AG10803 (cell line): ENCODE measurements around the gene ALG14.
A peak's percentile ranks its signal among the peaks of the same experiment; 100 is the strongest.

Experiments
- DNase-seq: peaks from one replicate; pipeline ENCODE4 v3.0.0; 2010; ENCODE audit warnings: low read depth
- H3K4me3 ChIP-seq: 2 replicates; pipeline ENCODE4 v1.5.1; 2011; ENCODE audit warnings: mild to moderate bottlenecking, low read length, control low read depth
- CTCF ChIP-seq: conservative IDR thresholded peaks from 2 replicates; pipeline ENCODE4 v1.5.1; 2011; ENCODE audit warnings: mild to moderate bottlenecking, low read length, control low read depth, inconsistent platforms

The ALG14 gene

GRCh38 chr1:95072117-95072516, 634 bp downstream of the ALG14 start:
- DNase-seq, result no peak
- H3K4me3 ChIP-seq, result peak overlapping the region; percentile 76
- TF ChIP-seq CTCF, result no peak

- TF ChIP-seq CTCF, result no peak
- DNase-seq, result no peak
- H3K4me3 ChIP-seq, result peak overlapping the region; percentile 76
Observed at GRCh38 chr1:95071539-95071938, 1.2 kb downstream of the ALG14 start.

GRCh38 chr1:95069710-95070093, 3.0 kb downstream of the ALG14 start:
- no peak for TF ChIP-seq CTCF
- H3K4me3 ChIP-seq, result no peak overlapping the region

GRCh38 chr1:95068956-95069709, 3.6 kb downstream of the ALG14 start:
- no peak for TF ChIP-seq CTCF
- DNase-seq, result no peak
- H3K4me3 ChIP-seq, result no peak overlapping the region

More at GRCh38 chr1:95069710-95070093, 3.0 kb downstream of the ALG14 start:
- DNase-seq, result no peak

- no peak overlapping the region for H3K4me3 ChIP-seq
- no peak for TF ChIP-seq CTCF
- no peak for DNase-seq
Observed at GRCh38 chr1:95067568-95067967, 5.2 kb downstream of the ALG14 start.

GRCh38 chr1:95067062-95067461, 5.7 kb downstream of the ALG14 start:
- peak; percentile 27 for DNase-seq
- no peak for TF ChIP-seq CTCF
- no peak overlapping the region for H3K4me3 ChIP-seq

GRCh38 chr1:95061445-95062006, 11.2 kb downstream of the ALG14 start:
- H3K4me3 ChIP-seq, result no peak overlapping the region
- DNase-seq, result no peak
- no peak for TF ChIP-seq CTCF
